Neuronal stem cell (in vitro differentiated cells): ENCODE data around the gene CCDC183.

Experiments
- DNase-seq: peaks from one replicate; pipeline ENCODE4 v3.0.0-alpha.2; 2013; ENCODE audit warnings: low spot score
- H2AFZ ChIP-seq: one replicate; pipeline ENCODE4 v1.6.1; 2013; ENCODE audit warnings: mild to moderate bottlenecking, low read length, inconsistent platforms
- H2AK5ac ChIP-seq: 2 replicates; pipeline ENCODE4 v1.6.1; 2013; ENCODE audit warnings: low read depth, mild to moderate bottlenecking, inconsistent platforms, low read length, moderate library complexity, mixed read lengths
- H2BK120ac ChIP-seq: 2 replicates; pipeline ENCODE4 v1.6.1; 2013; ENCODE audit warnings: low read depth, mild to moderate bottlenecking, inconsistent platforms, low read length, moderate library complexity, mixed read lengths
- H2BK12ac ChIP-seq: one replicate; pipeline ENCODE4 v1.6.1; 2013; ENCODE audit warnings: low read length, inconsistent platforms
- H2BK15ac ChIP-seq: 2 replicates; pipeline ENCODE4 v1.6.1; 2013; ENCODE audit warnings: mild to moderate bottlenecking, low read length, inconsistent platforms, mixed read lengths
- H2BK5ac ChIP-seq: one replicate; pipeline ENCODE4 v1.6.1; 2013; ENCODE audit warnings: inconsistent platforms, mild to moderate bottlenecking, low read length, moderate library complexity
- H3K14ac ChIP-seq: one replicate; pipeline ENCODE4 v1.6.1; 2013; ENCODE audit warnings: low read length, inconsistent platforms
- H3K18ac ChIP-seq: 2 replicates; pipeline ENCODE4 v1.6.1; 2013; ENCODE audit warnings: low read length, inconsistent platforms
- H3K23ac ChIP-seq: 2 replicates; pipeline ENCODE4 v1.6.1; 2013; ENCODE audit warnings: low read depth, mild to moderate bottlenecking, mixed read lengths, low read length, inconsistent platforms; ENCODE audit not compliant: poor library complexity
- H3K27ac ChIP-seq: replicated peaks from 3 replicates; pipeline ENCODE4 v1.5.1; 2013; ENCODE audit warnings: low read length, inconsistent platforms
- H3K27me3 ChIP-seq, 3 experiments: 2 replicates each; pipeline ENCODE4 v1.6.1; 2013; ENCODE audit warnings: low read length in 3 of 3, mild to moderate bottlenecking in 2 of 3, inconsistent platforms in 1 of 3, low read depth in 1 of 3, mixed read lengths in 1 of 3, moderate library complexity in 1 of 3; ENCODE audit not compliant: control insufficient read depth in 3 of 3, insufficient read depth in 3 of 3
- H3K36me3 ChIP-seq, 2 donors: replicated peaks in 1 of 2; 2 replicates each; pipeline ENCODE4 v1.6.1; 2013; ENCODE audit warnings: low read length in 2 of 2; ENCODE audit not compliant: control insufficient read depth in 2 of 2, insufficient read depth in 2 of 2
- H3K4ac ChIP-seq: 2 replicates; pipeline ENCODE4 v1.6.1; 2013; ENCODE audit warnings: inconsistent platforms, mild to moderate bottlenecking, low read length, moderate library complexity
- H3K4me1 ChIP-seq, 2 donors: 1 replicate in 1 of 2; 2 replicates in 1 of 2; pipeline ENCODE4 v1.6.1; 2013; ENCODE audit warnings: low read length in 2 of 2, low read depth in 1 of 2; ENCODE audit not compliant: control insufficient read depth in 2 of 2, insufficient read depth in 1 of 2
- H3K4me2 ChIP-seq: one replicate; pipeline ENCODE4 v1.6.1; 2013; ENCODE audit warnings: mild to moderate bottlenecking, low read length, inconsistent platforms; ENCODE audit not compliant: insufficient read depth, poor library complexity, severe bottlenecking
- H3K4me3 ChIP-seq, 2 donors: 2 replicates each; pipeline ENCODE4 v1.5.1; 2013; ENCODE audit warnings: low read length in 2 of 2, mild to moderate bottlenecking in 2 of 2, inconsistent platforms in 1 of 2, moderate library complexity in 1 of 2
- H3K79me1 ChIP-seq: one replicate; pipeline ENCODE4 v1.6.1; 2013; ENCODE audit warnings: low read depth, mild to moderate bottlenecking, inconsistent platforms, low read length, moderate library complexity
- H3K9ac ChIP-seq: one replicate; pipeline ENCODE4 v1.6.1; 2013; ENCODE audit warnings: mild to moderate bottlenecking, low read depth, low read length, inconsistent platforms; ENCODE audit not compliant: poor library complexity
- H3K9me3 ChIP-seq, 2 donors: replicated peaks in 1 of 2; 2 replicates each; pipeline versions ENCODE3 to v1.6.1; 2013; ENCODE audit warnings: low read length in 2 of 2, mild to moderate bottlenecking in 2 of 2, inconsistent platforms in 1 of 2, low read depth in 1 of 2, mixed read lengths in 1 of 2, moderate library complexity in 1 of 2; ENCODE audit not compliant: control insufficient read depth in 2 of 2, insufficient read depth in 1 of 2
- H4K8ac ChIP-seq: one replicate; pipeline ENCODE4 v1.6.1; 2013; ENCODE audit warnings: low read depth, mild to moderate bottlenecking, inconsistent platforms, low read length, moderate library complexity
- H4K91ac ChIP-seq: one replicate; pipeline ENCODE4 v1.6.1; 2013; ENCODE audit warnings: low read length, low read depth, mild to moderate bottlenecking, inconsistent platforms; ENCODE audit not compliant: poor library complexity
- WGBS, 2 donors: extraction: QIAGEN DNeasy Blood & Tissue Kit; methylation state at CpG; one replicate each; pipeline ENCODE4 v1.1.7; 2013; ENCODE audit warnings: missing lambda C conversion rate in 2 of 2, mixed read lengths in 1 of 2; ENCODE audit not compliant: insufficient read length in 2 of 2, insufficient replicate concordance in 1 of 2; ENCODE audit errors: extremely low coverage in 2 of 2; 5-methylcytosine and 5-hydroxymethylcytosine counted together

The CCDC183 gene

DNA sequence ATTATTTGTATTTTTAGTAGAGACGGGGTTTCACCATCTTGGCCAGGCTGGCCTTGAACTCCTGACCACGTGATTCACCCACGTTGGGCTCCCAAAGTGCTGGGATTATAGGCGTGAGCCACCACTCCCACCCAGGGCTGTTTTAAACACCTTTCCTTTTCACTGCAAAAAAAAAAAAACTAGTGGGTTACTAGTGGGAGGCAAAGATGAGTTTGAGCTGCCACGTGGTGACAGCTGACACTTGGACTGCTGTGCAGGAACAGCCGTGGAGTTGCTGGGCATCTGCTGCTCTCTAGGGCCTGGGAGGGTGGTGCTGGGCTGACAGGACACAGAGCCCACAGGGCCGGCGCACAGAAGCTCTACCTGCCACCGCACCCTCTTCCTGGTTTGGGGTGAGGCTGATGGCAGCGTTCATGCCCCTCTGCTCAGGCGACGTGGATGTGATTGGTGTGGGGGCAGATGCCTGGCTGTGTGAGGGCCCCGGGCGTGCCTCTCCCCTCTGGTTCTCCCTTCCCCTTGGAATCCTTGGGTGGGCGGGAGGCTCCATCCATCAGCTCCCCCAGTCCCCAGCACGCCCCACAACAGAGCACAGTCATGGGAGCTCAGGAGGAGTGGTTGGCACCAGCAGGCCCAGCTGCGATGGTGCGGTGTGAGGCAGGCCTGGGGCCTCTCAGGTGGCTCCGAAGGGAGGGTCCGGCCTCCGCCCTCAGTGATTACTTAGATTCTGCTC is 28.5 kb downstream of the CCDC183 start:
- peak overlapping the region; percentile 58 for H2BK12ac ChIP-seq
- H3K27ac ChIP-seq = no peak overlapping the region
- H2BK5ac ChIP-seq = no peak overlapping the region
- H3K4ac ChIP-seq = no peak overlapping the region
- WGBS, 2 donors = no CpG with 5 or more reads among the region's 21 CpGs
- peak overlapping the region; percentile 4 for H3K9ac ChIP-seq
- no peak overlapping the region for H2AFZ ChIP-seq
- no peak overlapping the region for H2AK5ac ChIP-seq
- H4K91ac ChIP-seq = no peak overlapping the region
- H3K14ac ChIP-seq = no peak overlapping the region
- no peak overlapping the region for H4K8ac ChIP-seq
- H3K79me1 ChIP-seq = peaks cover 21% of the 10 kb centered on the region
- H3K18ac ChIP-seq = no peak overlapping the region
- H3K23ac ChIP-seq = peak overlapping the region; percentile 73
- no peaks in the 10 kb centered on the region for H3K27me3 ChIP-seq
- H3K9me3 ChIP-seq = no peaks in the 10 kb centered on the region
- no peak overlapping the region for H2BK15ac ChIP-seq
- peak overlapping the region in 1 of 2 donors; percentile 49 for H3K4me3 ChIP-seq
- H2BK120ac ChIP-seq = no peak overlapping the region
- peaks cover 0 to 6% of the 10 kb centered on the region in 2 donors for H3K4me1 ChIP-seq
- no peak overlapping the region for H3K4me2 ChIP-seq
- peaks cover 47 to 79% of the 10 kb centered on the region in 2 donors for H3K36me3 ChIP-seq
- no peak for DNase-seq

DNA sequence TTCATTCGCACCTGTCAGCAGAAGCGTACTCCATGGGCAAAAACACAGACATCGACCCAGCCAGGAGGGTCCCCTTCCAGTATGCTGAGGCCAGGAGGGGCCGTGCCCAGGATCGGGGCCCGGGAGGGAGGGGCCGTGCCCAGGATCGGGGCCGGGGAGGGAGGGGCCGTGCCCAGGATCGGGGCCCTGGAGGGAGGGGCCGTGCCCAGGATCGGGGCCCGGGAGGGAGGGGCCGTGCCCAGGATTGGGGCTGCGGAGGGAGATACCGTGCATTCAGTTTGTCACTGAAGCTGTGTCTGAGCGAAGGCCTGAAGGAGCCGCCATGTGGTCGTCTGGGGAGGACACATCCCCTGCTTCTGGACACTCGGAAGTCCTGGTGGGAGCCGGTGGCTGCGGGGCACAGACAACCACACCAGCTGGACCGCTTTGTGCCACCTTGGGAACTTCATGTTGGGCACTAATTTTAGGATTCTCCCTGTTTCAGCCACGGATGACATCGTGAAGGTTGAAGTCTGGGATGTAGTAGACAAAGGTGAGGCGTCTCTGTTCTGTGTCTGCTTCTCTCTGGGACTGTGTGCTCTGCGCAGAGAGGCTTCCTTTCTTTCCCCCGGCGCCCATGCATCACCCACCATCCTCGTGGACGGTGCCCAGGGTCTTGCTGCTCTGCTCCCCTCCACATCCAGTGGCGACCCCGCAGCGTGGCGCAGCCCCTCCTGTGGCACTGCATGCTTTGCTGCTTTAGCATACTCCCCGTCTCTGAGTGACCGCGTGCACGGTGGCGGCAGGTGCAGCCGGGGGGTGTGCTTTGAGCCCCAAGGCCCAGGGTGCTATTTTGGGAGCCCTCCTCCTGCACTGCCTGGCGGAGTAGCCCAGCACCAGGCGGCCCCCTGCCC is 29.4 kb downstream of the CCDC183 start:
- H3K36me3 ChIP-seq = peaks cover 56 to 85% of the 10 kb centered on the region in 2 donors
- no CpG with 5 or more reads among the region's 44 CpGs for WGBS, 2 donors

DNA sequence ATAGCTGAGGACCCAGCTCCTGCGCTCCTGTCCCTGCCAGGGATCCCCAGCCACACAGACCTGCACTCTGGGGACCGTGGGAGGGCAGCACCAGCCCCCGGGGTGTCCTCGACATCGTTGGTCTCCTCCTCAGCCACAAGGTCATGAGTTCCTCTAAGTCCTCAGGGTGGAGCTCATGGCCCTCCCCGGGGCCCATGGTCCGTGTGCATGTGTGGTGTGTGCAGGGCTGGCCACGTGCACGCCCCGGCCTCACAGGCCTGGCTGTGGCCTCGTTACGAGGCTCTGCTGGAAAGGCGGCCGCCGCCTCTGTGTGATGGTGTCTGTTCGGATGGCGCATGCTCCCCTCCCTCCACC is 30.0 kb downstream of the CCDC183 start:
- Histone ChIP-seq H3K4me2 (no peak overlapping the region), H2BK12ac (no peak overlapping the region), H2AFZ (no peak overlapping the region), H2BK5ac (no peak overlapping the region), H4K8ac (no peak overlapping the region), H3K27me3 (no peaks in the 10 kb centered on the region), H3K4me3 (no peak overlapping the region), H3K14ac (no peak overlapping the region), H3K9ac (no peak overlapping the region), H3K79me1 (peaks cover 21% of the 10 kb centered on the region), H3K23ac (peak overlapping the region; percentile 65), H3K4me1 (peaks cover 0 to 2% of the 10 kb centered on the region in 2 donors), H3K36me3 (peaks cover 62 to 85% of the 10 kb centered on the region in 2 donors), H3K27ac (no peak overlapping the region), H3K4ac (no peak overlapping the region), H2BK15ac (no peak overlapping the region), H3K18ac (no peak overlapping the region), H4K91ac (no peak overlapping the region), H2BK120ac (no peak overlapping the region), H3K9me3 (no peaks in the 10 kb centered on the region), H2AK5ac (no peak overlapping the region)
- WGBS, 2 donors = no CpG with 5 or more reads among the region's 17 CpGs
- no peak for DNase-seq

More for the DNA sequence above, 29.4 kb downstream of the CCDC183 start:
- Histone ChIP-seq H3K14ac (no peak overlapping the region), H3K4ac (no peak overlapping the region), H3K18ac (no peak overlapping the region), H3K4me3 (no peak overlapping the region), H4K8ac (no peak overlapping the region), H3K9me3 (no peaks in the 10 kb centered on the region), H2BK120ac (no peak overlapping the region), H3K79me1 (peaks cover 21% of the 10 kb centered on the region), H3K23ac (peak overlapping the region; percentile 65), H2AK5ac (no peak overlapping the region), H4K91ac (no peak overlapping the region), H2BK15ac (no peak overlapping the region), H2BK5ac (no peak overlapping the region), H3K4me2 (no peak overlapping the region), H3K27ac (no peak overlapping the region), H2AFZ (no peak overlapping the region), H3K27me3 (no peaks in the 10 kb centered on the region), H3K4me1 (peaks cover 0 to 6% of the 10 kb centered on the region in 2 donors), H3K9ac (peak overlapping the region; percentile 4), H2BK12ac (no peak overlapping the region)
- no peak for DNase-seq
